LNCAP (cell line): ENCODE measurements around the gene ARSG.

ENCODE experiments used
- TF ChIP-seq, protein P1 (sequence below): fragments of 450-650 bp; IDR thresholded peaks from 2 replicates; pipeline ENCODE4 v1.5.1; 2017; ENCODE audit warnings: mild to moderate bottlenecking

ARSG gene

DNA sequence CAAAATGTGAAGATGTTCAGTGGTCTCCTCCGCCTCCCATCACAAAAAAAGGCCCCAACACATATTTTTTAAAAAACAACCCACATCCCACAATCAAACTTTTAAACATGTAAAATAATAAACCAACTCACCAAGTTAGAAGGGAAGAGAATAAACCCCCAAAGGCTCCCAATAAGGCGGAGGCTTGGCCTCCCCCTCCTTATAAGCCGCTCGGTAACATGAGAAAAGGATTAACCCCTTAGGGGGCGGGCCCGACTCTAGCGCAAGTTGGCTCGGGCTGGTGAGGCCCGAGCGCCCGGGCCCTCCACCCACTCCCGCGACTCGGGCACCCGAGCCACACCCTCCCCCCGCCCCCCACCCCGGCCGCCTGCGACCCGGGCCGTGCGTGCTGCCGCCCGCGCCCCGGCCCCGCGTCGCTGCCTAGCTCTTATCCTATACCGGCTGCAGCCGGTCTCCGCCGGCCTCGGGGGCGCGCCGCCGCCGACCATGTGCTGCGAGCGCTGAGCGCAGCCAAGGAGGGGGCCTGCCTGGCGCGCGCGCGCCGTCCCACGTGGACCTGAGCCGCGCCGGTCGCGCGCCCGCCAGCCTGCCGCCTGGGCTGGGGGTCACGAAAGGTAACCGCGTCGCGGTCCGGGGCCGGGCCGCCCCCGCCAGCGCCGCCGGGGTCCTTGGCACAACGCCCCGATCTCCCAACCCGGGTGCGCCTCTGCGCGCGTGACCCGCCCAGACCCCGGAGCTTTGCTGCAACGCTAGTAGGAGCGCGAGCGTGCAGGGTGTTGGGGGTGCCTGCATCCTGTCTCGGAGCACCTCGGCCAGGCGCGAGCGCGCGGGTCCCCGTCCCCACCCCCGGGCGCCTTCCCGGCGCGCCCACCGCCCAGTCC, at the start of gene ARSG, which contains the start of gene SLC16A6:
Gene ARSG (plus strand): TSS at position 541 of the 881 bp plus-strand sequence. CDS start 15,999 bp downstream, outside the sequence.
Gene SLC16A6 (minus strand): TSS at position 173 of the 881 bp plus-strand sequence. CDS start 12,807 bp downstream, outside the sequence.
- TF ChIP-seq, protein P1, sequence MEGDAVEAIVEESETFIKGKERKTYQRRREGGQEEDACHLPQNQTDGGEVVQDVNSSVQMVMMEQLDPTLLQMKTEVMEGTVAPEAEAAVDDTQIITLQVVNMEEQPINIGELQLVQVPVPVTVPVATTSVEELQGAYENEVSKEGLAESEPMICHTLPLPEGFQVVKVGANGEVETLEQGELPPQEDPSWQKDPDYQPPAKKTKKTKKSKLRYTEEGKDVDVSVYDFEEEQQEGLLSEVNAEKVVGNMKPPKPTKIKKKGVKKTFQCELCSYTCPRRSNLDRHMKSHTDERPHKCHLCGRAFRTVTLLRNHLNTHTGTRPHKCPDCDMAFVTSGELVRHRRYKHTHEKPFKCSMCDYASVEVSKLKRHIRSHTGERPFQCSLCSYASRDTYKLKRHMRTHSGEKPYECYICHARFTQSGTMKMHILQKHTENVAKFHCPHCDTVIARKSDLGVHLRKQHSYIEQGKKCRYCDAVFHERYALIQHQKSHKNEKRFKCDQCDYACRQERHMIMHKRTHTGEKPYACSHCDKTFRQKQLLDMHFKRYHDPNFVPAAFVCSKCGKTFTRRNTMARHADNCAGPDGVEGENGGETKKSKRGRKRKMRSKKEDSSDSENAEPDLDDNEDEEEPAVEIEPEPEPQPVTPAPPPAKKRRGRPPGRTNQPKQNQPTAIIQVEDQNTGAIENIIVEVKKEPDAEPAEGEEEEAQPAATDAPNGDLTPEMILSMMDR: no peak

- TF ChIP-seq, protein P1: no peak
These were observed 44.8 kb upstream of the ARSG start for GRCh38 chr17:68246271-68247028.

GRCh38 chr17:68247445-68248198, 43.7 kb upstream of the ARSG start, which contains the start of gene AMZ2:
Gene AMZ2, plus strand, starts transcription at chr17:68248043. Its CDS starts 2,145 bp downstream, at chr17:68250188.
- TF ChIP-seq, protein P1: no peak

DNA sequence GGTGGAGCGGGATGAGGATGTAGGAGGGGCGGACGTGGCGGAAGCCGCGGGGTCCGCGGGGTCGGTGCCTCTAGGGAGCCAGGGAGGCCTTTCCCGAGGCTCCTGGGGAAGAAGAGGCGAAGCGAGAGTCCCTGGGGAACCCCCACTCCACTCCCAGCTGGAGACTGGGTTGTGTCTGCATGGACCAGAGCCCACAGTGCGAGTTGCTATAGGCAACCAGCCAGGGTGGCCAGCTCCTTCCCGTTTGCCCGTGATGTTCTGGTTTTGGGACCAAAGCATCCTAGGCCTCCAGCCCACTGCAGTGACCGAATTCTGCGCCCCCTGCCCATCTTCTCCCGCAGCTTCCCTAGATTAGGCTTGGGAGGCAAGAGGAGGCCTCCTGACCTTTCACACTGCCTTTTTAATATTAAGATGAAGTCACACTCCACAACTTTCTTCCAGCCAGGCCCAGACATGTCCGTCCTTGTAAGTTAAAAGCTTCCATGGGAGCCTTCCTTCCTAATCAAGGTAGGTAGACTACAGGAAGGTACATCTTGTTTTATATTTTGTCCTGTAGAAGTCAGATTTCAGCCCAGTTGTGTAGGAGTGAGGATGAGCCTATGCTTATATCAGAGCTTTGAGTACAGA, 43.0 kb upstream of the ARSG start:
- TF ChIP-seq, protein P1: no peak

DNA sequence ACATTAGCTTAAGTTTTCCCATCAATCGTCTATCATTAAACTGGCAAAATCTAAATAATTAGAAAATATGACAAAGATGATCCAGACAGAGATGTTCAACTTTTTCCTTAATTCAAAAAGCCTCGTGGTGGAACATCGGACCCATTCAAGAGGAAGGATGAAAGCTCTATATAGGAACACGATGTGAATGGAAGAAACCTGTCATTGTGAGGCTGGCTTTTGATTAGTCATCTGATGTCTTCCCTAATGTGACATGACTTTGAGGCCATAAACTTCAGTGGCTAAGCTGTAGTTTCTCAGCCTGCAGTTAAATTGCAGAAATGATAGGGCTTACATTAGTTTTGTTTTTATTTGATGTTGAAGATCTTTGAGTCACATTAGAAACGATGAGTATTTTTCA, 42.4 kb upstream of the ARSG start:
- TF ChIP-seq, protein P1: no peak

GRCh38 chr17:68249354-68249765, 41.9 kb upstream of the ARSG start:
- TF ChIP-seq, protein P1: no peak

DNA sequence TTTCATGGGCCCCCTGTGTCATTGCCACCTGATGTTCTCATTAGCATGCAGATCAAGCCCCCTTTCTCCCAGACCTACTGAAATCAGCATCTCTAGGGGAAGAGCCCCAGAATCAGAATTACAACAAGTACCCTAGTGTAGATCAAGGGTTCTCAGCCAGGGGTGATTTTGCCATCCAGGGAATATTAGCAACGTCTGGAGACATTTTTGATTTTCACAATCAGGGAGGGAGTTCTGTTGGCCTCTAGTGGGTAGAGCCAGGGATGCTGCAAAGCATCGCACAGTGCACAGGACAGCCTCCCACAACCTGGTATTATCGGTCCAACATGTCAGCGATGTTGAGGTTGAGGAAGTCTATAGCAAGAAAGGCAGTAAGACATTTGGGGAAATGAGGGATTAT, 36.1 kb upstream of the ARSG start:
- TF ChIP-seq, protein P1: no peak
